Gastrocnemius medialis (tissue), 4 donors: ENCODE data around the gene TNNT2.

Experiments used
- POLR2A ChIP-seq, 2 donors: fragments of 450-650 bp; IDR thresholded peaks; one replicate each; pipeline ENCODE4 v1.6.1; 2017; ENCODE audit warnings: antibody characterized with exemption in 2 of 2, mild to moderate bottlenecking in 2 of 2, moderate library complexity in 2 of 2
- TF ChIP-seq, protein P1 (sequence below), 5 experiments: fragments of 450-650 bp in 3 of 5; fragments of 200-600 bp in 2 of 5; sonication (generic) in 2 of 5; IDR thresholded peaks in 4 of 5; conservative IDR thresholded peaks in 1 of 5; 1 replicate in 4 of 5; 2 replicates in 1 of 5; pipeline ENCODE4 v1.5.1; 2016 to 2019; ENCODE audit warnings: antibody characterized with exemption in 5 of 5, mild to moderate bottlenecking in 3 of 5, moderate library complexity in 3 of 5

- TF ChIP-seq, protein P1, sequence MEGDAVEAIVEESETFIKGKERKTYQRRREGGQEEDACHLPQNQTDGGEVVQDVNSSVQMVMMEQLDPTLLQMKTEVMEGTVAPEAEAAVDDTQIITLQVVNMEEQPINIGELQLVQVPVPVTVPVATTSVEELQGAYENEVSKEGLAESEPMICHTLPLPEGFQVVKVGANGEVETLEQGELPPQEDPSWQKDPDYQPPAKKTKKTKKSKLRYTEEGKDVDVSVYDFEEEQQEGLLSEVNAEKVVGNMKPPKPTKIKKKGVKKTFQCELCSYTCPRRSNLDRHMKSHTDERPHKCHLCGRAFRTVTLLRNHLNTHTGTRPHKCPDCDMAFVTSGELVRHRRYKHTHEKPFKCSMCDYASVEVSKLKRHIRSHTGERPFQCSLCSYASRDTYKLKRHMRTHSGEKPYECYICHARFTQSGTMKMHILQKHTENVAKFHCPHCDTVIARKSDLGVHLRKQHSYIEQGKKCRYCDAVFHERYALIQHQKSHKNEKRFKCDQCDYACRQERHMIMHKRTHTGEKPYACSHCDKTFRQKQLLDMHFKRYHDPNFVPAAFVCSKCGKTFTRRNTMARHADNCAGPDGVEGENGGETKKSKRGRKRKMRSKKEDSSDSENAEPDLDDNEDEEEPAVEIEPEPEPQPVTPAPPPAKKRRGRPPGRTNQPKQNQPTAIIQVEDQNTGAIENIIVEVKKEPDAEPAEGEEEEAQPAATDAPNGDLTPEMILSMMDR (IDR thresholded peaks at IDR 0.05 in 4 of 5, conservative IDR thresholded peaks at IDR 0.05 in 1 of 5): no peak
- no peak for TF ChIP-seq POLR2A (IDR thresholded peaks at IDR 0.05)
Observed at GRCh38 chr1:201422026-201422425, 44.5 kb upstream of the TNNT2 start.
